NT2/D1 (cell line): ENCODE results near the gene HINFP.

Source experiments
- SUZ12 ChIP-seq: IDR thresholded peaks from 2 replicates; pipeline ENCODE4 v1.6.1; 2011; ENCODE audit not compliant: insufficient read length, insufficient read depth; ENCODE audit errors: extremely low read depth
- YY1 ChIP-seq: IDR thresholded peaks from 2 replicates; pipeline ENCODE4 v1.6.1; 2011; ENCODE audit not compliant: insufficient read length, insufficient read depth
- ZNF274 ChIP-seq: IDR thresholded peaks from 2 replicates; pipeline ENCODE4 v1.6.1; 2011; ENCODE audit warnings: mild to moderate bottlenecking, low read depth, low read length

DNA sequence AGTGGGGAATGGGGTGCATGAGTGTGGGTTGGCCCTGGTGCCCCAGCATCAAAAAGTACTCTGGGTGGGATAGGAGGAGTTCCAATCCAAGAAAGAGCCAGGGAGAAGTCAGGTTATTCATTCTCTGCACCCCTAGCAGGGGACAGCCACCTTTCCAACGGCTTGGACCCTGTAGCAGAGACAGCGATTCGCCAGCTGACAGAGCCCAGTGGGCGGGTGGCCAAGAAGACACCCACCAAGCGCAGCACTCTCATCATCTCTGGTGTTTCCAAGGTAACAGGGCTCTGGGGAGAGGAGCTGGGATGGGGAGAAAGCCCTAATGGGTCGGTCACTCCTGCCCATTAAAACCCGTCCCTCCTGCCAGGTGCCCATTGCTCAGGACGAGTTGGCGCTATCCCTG is 7.7 kb upstream of the HINFP start:
- no peak for TF ChIP-seq YY1
- TF ChIP-seq ZNF274: no peak
- TF ChIP-seq SUZ12: no peak
